ENCODE results near the gene GNA15. TPM values are rescaled to one million over a fixed set of nuclear protein-coding genes. Genes with fewer than 3 reads are reported as not detected.

The GNA15 gene
- total RNA-seq, 1 donor from 2014 or later = 6.4 TPM

GRCh38 chr19:3121396-3121795 lies 14.4 kb upstream of the GNA15 start:
- DNase-seq (ENCODE audit: low spot score) = no peak

GRCh38 chr19:3121821-3122511 lies 13.9 kb upstream of the GNA15 start:
- DNase-seq (ENCODE audit: low spot score) = no peak

GRCh38 chr19:3122512-3122870 lies 13.3 kb upstream of the GNA15 start:
- no peak for DNase-seq (ENCODE audit: low spot score)

DNA sequence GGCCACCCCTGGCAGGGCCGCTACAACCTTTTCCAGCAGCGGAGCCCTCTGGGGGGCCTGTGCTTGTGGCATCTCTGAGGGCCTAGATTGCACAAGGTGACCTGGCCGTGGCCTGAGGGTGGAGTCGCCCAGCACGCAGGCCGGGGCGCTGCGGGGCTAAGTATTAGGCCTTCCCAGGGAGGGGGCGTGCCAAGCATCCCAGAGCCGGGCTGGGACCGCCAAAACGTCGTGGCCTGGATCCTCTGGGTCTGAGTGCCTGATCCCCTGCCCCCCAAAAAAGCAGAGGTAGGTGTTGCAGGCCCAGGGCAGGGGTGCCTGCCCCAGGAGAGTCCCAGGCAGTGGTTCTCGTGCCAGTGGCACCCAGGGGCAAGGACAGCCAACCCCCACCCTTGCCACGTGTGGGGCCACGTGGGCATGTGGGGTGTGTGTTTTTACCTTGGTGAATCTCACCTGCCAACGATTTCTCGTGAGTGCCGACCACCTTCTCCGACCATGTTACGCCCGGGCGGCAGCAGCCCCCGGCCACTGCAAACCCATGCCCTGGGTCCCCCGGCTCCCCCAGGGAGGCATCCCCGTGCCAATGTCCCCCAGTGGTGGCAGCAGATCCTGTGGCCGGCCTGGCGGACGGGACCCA lies 12.6 kb upstream of the GNA15 start:
- DNase-seq (ENCODE audit: low spot score) = no peak

DNA sequence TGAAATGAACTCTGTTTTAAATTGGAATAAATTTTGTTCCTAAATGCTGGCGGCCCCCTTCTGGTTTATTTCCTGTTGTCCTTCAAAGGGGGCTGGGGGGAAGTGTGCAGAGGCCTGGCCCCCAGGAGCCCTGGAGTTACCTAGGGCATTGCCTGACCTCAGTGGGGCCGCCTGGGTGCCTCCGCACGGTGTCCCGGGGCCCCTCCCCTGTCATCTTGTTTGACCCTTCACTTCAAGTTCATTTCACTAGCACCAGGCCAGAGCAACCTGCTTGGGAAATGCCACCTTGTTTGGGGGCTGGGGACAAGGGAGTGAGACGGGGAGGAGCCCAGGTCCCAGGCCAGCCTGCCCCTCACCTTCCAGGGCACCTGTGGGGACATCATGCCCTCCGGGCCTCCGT lies 11.9 kb upstream of the GNA15 start:
- DNase-seq (ENCODE audit: low spot score) = no peak

GRCh38 chr19:3124630-3125029 lies 11.2 kb upstream of the GNA15 start:
- no peak for DNase-seq (ENCODE audit: low spot score)

- DNase-seq (ENCODE audit: low spot score) = peak; percentile 60
These were observed 9.8 kb upstream of the GNA15 start for GRCh38 chr19:3125900-3126524.

- DNase-seq (ENCODE audit: low spot score) = no peak
These were observed 6.7 kb upstream of the GNA15 start for GRCh38 chr19:3129112-3129511.

GRCh38 chr19:3131168-3131567 lies 4.7 kb upstream of the GNA15 start:
- no peak for DNase-seq (ENCODE audit: low spot score)

DNA sequence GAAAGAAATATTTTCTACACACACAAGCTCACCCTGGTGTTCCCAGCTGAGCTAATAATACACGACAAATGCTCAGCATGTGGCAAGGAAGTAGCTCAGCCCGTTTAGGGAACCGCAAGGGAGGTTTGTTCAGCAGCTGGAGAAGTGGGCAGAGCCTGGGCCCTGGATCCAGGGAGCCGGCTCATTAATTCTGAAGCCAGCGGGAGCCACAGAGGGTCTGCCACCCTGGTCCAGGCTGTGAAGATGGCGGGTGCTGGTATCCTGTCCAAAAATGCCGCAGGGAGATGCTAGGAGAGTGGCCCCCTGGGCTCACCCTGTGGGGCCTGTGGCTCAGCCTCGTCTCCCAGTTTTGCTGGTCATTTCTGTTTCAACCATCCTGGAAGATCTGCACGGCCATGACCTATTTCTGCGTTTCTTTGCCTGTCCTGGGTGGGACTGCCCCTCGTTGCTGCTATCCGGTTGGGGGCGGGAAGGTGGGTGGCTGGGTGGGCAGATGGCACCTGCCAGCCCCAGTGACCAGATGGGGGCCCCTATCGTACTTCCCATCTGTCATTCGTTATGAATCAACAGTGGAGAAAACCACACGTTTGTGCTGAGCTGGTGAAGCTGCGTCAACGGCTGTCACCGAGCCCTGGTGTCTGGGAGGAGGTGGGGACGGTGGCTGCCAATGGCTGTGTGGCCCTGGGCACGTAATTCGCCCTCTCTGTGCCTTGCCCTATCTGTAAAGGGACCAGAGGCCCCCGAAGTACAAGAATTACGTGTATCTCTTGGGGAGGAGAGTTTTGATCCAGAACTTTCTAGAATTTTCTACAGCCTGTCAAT lies 2.7 kb upstream of the GNA15 start:
- DNase-seq (ENCODE audit: low spot score) = peak; percentile 57

GRCh38 chr19:3133793-3134116 lies 2.1 kb upstream of the GNA15 start:
- DNase-seq (ENCODE audit: low spot score) = no peak

DNA sequence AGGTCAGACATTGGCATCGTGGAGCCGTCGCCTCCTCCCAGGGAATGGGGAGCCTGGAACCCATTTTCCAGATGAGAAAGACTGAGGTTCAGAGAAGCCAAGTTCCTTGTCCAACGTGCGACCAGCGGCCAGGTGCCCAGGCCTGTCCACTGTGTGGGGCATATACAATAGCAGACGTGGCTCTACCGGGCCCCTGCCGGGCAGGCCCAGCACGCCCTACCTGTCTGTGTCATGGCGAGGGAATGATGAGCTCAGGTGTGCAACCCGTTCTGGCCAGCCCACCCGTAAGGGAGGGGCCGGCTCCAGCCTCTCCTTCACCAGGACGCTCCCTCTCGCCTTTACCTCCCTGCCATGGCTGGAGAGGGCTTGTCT lies 837 bp downstream of the GNA15 start:
- no peak for DNase-seq (ENCODE audit: low spot score)

DNA sequence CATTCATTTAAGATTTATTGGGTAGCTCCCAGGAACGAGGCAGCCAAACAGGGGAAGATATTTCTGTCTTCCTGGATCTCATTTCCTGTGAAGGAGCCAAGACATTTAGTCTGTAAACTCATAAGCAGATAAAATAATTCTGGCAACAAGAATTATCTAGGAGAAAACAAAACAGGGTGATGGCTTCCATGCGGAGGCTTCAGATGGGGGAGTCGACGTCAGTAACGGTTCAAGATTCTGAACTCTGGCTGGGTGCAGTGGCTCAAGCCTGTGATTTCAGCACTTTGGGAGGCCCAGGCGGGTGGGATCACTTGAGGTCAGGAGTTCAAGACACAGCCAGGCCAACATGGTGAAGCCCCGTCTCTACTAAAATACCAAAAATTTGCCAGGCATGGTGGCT lies 1.3 kb downstream of the GNA15 start:
- peak; percentile 36 for DNase-seq (ENCODE audit: low spot score)

DNA sequence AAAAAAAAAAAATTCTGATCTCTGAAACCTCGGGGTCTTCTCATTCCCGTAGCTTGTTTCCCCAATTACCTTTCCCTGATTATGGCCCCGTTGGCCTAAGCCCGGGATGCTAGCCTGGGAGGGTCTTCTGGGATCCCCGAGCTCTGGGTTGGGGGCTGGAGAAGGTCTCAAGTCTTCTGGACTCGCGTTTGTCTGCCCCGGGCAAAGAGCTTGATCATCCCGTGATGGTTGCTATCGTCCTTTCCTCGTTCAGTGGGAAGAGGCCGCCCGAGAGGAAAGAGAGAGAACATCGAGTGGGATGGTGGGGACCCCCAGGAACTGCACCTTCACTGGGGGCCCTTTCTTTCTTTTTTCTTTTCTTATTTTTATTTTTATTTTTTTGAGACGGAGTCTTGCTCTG lies 2.4 kb downstream of the GNA15 start:
- DNase-seq (ENCODE audit: low spot score) = no peak

- no peak for DNase-seq (ENCODE audit: low spot score)
These were observed 4.8 kb downstream of the GNA15 start for GRCh38 chr19:3140667-3141038.

- no peak for DNase-seq (ENCODE audit: low spot score)
These were observed 6.4 kb downstream of the GNA15 start for GRCh38 chr19:3142292-3142670.

GRCh38 chr19:3142781-3143337 lies 7.0 kb downstream of the GNA15 start:
- DNase-seq (ENCODE audit: low spot score) = no peak

DNA sequence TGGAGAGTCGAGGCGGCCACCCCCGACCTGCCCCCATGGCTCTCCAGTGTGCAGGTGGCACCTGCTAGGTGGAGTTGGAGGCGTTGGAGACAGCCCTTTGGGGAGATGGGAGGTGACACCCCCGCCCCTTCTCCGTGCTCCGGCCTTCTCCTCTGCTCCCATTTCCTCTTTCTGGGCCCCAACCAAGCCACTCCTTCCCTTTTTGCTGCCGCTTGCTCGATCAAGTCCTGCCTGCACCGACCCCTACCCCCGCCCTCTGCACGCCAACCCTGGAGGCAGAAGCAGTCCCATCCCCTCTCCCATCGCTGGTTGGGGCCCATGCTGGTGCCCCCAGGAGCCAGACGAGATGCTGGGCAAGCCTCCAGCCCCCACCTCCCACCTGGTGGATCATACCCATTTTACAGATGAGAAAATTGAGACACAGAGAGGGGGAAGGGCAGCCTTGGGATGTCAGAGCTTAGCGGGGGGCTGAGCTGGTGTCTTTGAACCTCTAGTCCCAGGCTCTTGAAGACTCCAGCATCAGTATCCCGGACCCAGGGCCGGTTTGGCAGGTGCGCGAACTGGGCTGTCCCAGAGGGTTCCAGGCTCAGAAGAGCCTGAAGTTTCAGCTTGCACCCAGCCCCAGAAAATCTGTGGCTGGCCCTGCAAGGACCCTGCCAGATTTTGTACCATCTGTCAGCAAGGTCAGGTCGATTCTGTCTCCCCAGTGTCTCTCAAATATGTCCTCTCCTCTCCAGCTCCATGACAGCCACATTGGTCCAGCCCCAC lies 10.3 kb downstream of the GNA15 start:
- no peak for DNase-seq (ENCODE audit: low spot score)

DNA sequence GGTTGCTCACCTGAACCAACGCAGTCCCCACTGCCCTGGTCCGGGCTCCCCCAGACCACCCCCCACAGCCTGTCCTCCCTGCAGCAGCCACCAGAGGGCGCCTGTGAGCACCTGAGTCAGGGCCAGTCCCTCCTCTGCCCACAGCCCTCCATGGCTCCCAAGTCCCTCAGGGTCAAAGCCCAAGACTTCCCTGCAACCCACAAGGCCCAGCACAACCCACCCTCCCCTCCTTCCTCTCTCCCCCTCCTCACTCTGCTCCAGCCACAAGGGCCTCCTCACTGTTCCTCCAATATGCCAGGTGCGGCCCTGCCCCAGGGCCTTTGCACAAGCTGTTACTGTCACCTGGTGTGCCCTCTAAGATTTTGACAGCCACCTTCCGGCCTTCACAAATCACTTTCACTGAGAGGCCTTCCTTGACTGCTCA lies 10.9 kb downstream of the GNA15 start:
- no peak for DNase-seq (ENCODE audit: low spot score)

DNA sequence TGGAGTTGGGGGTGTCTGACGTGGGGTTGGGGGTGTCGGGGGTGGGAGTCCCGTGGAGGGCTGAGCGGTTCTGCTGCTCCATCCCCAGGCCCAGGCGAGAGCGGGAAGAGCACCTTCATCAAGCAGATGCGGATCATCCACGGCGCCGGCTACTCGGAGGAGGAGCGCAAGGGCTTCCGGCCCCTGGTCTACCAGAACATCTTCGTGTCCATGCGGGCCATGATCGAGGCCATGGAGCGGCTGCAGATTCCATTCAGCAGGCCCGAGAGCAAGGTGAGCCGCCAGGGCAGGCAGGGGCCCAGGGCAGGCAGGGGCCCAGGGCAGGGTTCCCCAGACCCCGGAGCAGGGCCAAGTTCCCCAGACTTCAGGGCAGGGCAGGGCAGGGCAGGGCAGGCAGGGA lies 12.7 kb downstream of the GNA15 start:
- no peak for DNase-seq (ENCODE audit: low spot score)

GRCh38 chr19:3149089-3149488 lies 13.3 kb downstream of the GNA15 start:
- no peak for DNase-seq (ENCODE audit: low spot score)

Measured in mucosa of gallbladder (tissue), 1 donor.